Right cardiac atrium (tissue), 5 donors: ENCODE measurements around the gene HAPLN1. TPM values are rescaled to one million over a fixed set of nuclear protein-coding genes. Genes with fewer than 3 reads are reported as not detected.

Experiments used
- ATAC-seq, 2 donors: fragments of 200-7000 bp; cut with Tn5 transposase; one replicate each; pipeline versions ENCODE4 v1.8.0 to v1.9.1; 2020; ENCODE audit warnings: moderate library complexity in 2 of 2, mild to moderate bottlenecking in 1 of 2
- DNase-seq, 3 donors: peaks; one replicate each; pipeline ENCODE4 v3.0.0-alpha.2; 2020
- H3K27ac ChIP-seq: one replicate; pipeline ENCODE4 v1.5.1; 2013; ENCODE audit warnings: mild to moderate bottlenecking, low read length, control low read depth, moderate library complexity
- H3K27me3 ChIP-seq: one replicate; pipeline ENCODE4 v1.6.1; 2013; ENCODE audit not compliant: control insufficient read depth, insufficient read depth
- H3K4me1 ChIP-seq: one replicate; pipeline ENCODE4 v1.6.1; 2013; ENCODE audit warnings: low read length; ENCODE audit not compliant: control insufficient read depth, insufficient read depth
- H3K4me3 ChIP-seq: one replicate; pipeline ENCODE4 v1.5.1; 2013; ENCODE audit warnings: low read length, control low read depth
- H3K9me3 ChIP-seq: one replicate; pipeline ENCODE4 v1.6.1; 2013; ENCODE audit warnings: low read length; ENCODE audit not compliant: control insufficient read depth
- WGBS: extraction: QIAGEN DNeasy Blood & Tissue Kit; methylation state at CpG from one replicate; pipeline ENCODE4 v1.1.7; 2013; 5-methylcytosine and 5-hydroxymethylcytosine counted together
- intact Hi-C, 4 donors: fragments of 100-400 bp; cut with DNase I; formaldehyde crosslinking; loops; one replicate each; pipeline versions ENCODE4 v1.11.0 to v1.14.0; 2022 to 2023
- long read RNA-seq, 4 donors: library from polyadenylated mRNA; unstranded; transcript quantifications; one replicate each; pipeline ENCODE4 v2.0.0, GENCODE V29; 2020 to 2021
- polyA plus RNA-seq: library from polyadenylated mRNA; stranded (reverse); fragments of 200-250 nt; gene quantifications from one replicate; pipeline ENCODE4 v1.2.3, GENCODE V29; 2013
- total RNA-seq, 4 donors: library from RNA; stranded (reverse); fragmentation: NEBNext Ultra II Directional; extraction: Animal tissue kit (Norgen Biotek cat#: 25700); gene quantifications; one replicate each; pipeline ENCODE4 v1.2.1, GENCODE V29; 2021
- donor health status: healthy with polysubstance abuse.
- donor health status: DM: no; HTN: yes; CAD: no.
- donor health status: DM: no; HTN: no; CAD: no.
- donor health status: DM: no; HTN: yes; CAD: no; lungs with severe emphysema.
- donor health status: DM: yes; HTN: yes; CAD: no.

HAPLN1 gene
- total RNA-seq: 1 to 10 TPM in 3 of 4 donors, under 1 TPM in 1; 0.29 to 1.9 (median 1.2) TPM
- 0.16 TPM for polyA plus RNA-seq
- long read RNA-seq, donor 1: 0 reads
- long read RNA-seq, donor 2: 0 reads
- long read RNA-seq, donor 3, full-length matches to known transcripts: 1 of 1 reads
- long read RNA-seq, donor 3, partial matches to known transcripts: 0 of 1 reads
- long read RNA-seq, donor 3, other reads (novel, unspliced or antisense): 0 of 1 reads
- long read RNA-seq, donor 4: 0 reads

GRCh38 chr5:83720836-83721537, at the start of gene HAPLN1:
TSS of gene HAPLN1 (minus strand) at chr5:83720855. CDS start at chr5:83673523, 47,332 bp downstream.
- intact Hi-C loops: no loop called here
- peak in 1 of 2 donors; percentile 26 for ATAC-seq
- DNase-seq: peak in 1 of 3 donors; percentile 23
- 42% methylated on average over 16 of the region's 16 CpGs for WGBS
- H3K4me3 ChIP-seq: no peak within 1 kb of the TSS
- H3K27me3 ChIP-seq: no peaks in the 10 kb centered on the region
- H3K4me1 ChIP-seq: no peaks in the 10 kb centered on the region
- H3K9me3 ChIP-seq: no peaks in the 10 kb centered on the region
- no peak within 1 kb of the TSS for H3K27ac ChIP-seq

GRCh38 chr5:83767409-83767992, 46.8 kb upstream of the HAPLN1 start:
- no peaks in the 10 kb centered on the region for H3K9me3 ChIP-seq
- intact Hi-C loops: no loop called here
- H3K27me3 ChIP-seq: no peaks in the 10 kb centered on the region
- ATAC-seq: no peak
- H3K4me3 ChIP-seq: no peak overlapping the region
- no peak for DNase-seq
- H3K4me1 ChIP-seq: no peaks in the 10 kb centered on the region
- WGBS: 46% methylated on average over 3 of the region's 3 CpGs
- no peak overlapping the region for H3K27ac ChIP-seq

- Histone ChIP-seq H3K27me3 (no peaks in the 10 kb centered on the region), H3K27ac (no peak overlapping the region), H3K9me3 (no peaks in the 10 kb centered on the region), H3K4me3 (no peak overlapping the region), H3K4me1 (no peaks in the 10 kb centered on the region)
- DNase-seq (no peak), ATAC-seq (no peak)
- intact Hi-C loops: no loop called here
- 98% methylated on average over 1 of the region's 1 CpG for WGBS
These were observed 43.4 kb upstream of the HAPLN1 start for GRCh38 chr5:83764101-83764500.

GRCh38 chr5:83760579-83760978, 39.9 kb upstream of the HAPLN1 start:
- intact Hi-C loops: no loop called here
- H3K27me3 ChIP-seq: no peaks in the 10 kb centered on the region
- no peaks in the 10 kb centered on the region for H3K9me3 ChIP-seq
- 73% methylated on average over 4 of the region's 4 CpGs for WGBS
- no peaks in the 10 kb centered on the region for H3K4me1 ChIP-seq
- no peak overlapping the region for H3K4me3 ChIP-seq
- no peak for ATAC-seq
- no peak for DNase-seq
- H3K27ac ChIP-seq: no peak overlapping the region

GRCh38 chr5:83752700-83753099, 32.0 kb upstream of the HAPLN1 start:
- intact Hi-C loops: no loop called here
- 89% methylated on average over 1 of the region's 1 CpG for WGBS

GRCh38 chr5:83751201-83751600, 30.5 kb upstream of the HAPLN1 start:
- Histone ChIP-seq H3K27ac (no peak overlapping the region), H3K9me3 (no peaks in the 10 kb centered on the region), H3K27me3 (no peaks in the 10 kb centered on the region), H3K4me1 (no peaks in the 10 kb centered on the region), H3K4me3 (no peak overlapping the region)
- DNase-seq (no peak), ATAC-seq (no peak)
- 33% methylated on average over 1 of the region's 1 CpG for WGBS
- intact Hi-C loops: no loop called here

More at GRCh38 chr5:83752700-83753099, 32.0 kb upstream of the HAPLN1 start:
- no peak overlapping the region for H3K4me3 ChIP-seq
- no peak for DNase-seq
- no peak for ATAC-seq
- H3K4me1 ChIP-seq: no peaks in the 10 kb centered on the region
- H3K27me3 ChIP-seq: no peaks in the 10 kb centered on the region
- no peaks in the 10 kb centered on the region for H3K9me3 ChIP-seq
- no peak overlapping the region for H3K27ac ChIP-seq

- Histone ChIP-seq H3K9me3 (no peaks in the 10 kb centered on the region), H3K27ac (no peak overlapping the region), H3K4me1 (no peaks in the 10 kb centered on the region), H3K4me3 (no peak overlapping the region), H3K27me3 (no peaks in the 10 kb centered on the region)
- intact Hi-C loops: no loop called here
- 86% methylated on average over 1 of the region's 1 CpG for WGBS
- no peak for DNase-seq
- no peak for ATAC-seq
These were observed 30.1 kb upstream of the HAPLN1 start for GRCh38 chr5:83750749-83751148.

GRCh38 chr5:83745816-83746215, 25.2 kb upstream of the HAPLN1 start:
- no peak overlapping the region for H3K4me3 ChIP-seq
- no peak overlapping the region for H3K27ac ChIP-seq
- H3K4me1 ChIP-seq: no peaks in the 10 kb centered on the region
- H3K9me3 ChIP-seq: no peaks in the 10 kb centered on the region
- no peaks in the 10 kb centered on the region for H3K27me3 ChIP-seq
- 95% methylated on average over 2 of the region's 2 CpGs for WGBS
- intact Hi-C loops: no loop called here
- no peak for DNase-seq
- ATAC-seq: no peak

GRCh38 chr5:83744821-83745220, 24.2 kb upstream of the HAPLN1 start:
- Histone ChIP-seq H3K9me3 (no peaks in the 10 kb centered on the region), H3K4me3 (no peak overlapping the region), H3K27ac (no peak overlapping the region), H3K27me3 (no peaks in the 10 kb centered on the region), H3K4me1 (no peaks in the 10 kb centered on the region)
- DNase-seq: no peak
- WGBS: 31% methylated on average over 1 of the region's 1 CpG
- no peak for ATAC-seq
- intact Hi-C loops: no loop called here

GRCh38 chr5:83742089-83742488, 21.4 kb upstream of the HAPLN1 start:
- intact Hi-C loops: no loop called here
- Histone ChIP-seq H3K27ac (no peak overlapping the region), H3K27me3 (no peaks in the 10 kb centered on the region), H3K4me1 (no peaks in the 10 kb centered on the region), H3K9me3 (no peaks in the 10 kb centered on the region), H3K4me3 (no peak overlapping the region)
- no peak for ATAC-seq
- DNase-seq: no peak
- WGBS: 91% methylated on average over 4 of the region's 4 CpGs

- Histone ChIP-seq H3K27me3 (no peaks in the 10 kb centered on the region), H3K27ac (no peak overlapping the region), H3K4me3 (no peak overlapping the region), H3K9me3 (no peaks in the 10 kb centered on the region), H3K4me1 (no peaks in the 10 kb centered on the region)
- intact Hi-C loops: no loop called here
- 87% methylated on average over 3 of the region's 3 CpGs for WGBS
- DNase-seq (no peak), ATAC-seq (no peak)
These were observed 20.9 kb upstream of the HAPLN1 start for GRCh38 chr5:83741571-83741970.
